LNCaP clone FGC (cell line): Measurements from ENCODE around the gene KCNRG.

Experiments used
- DNase-seq: peaks from one replicate; pipeline ENCODE4 v3.0.0-alpha.2; 2011; ENCODE audit warnings: low read depth
- H3K4me3 ChIP-seq: 2 replicates; pipeline ENCODE4 v1.5.1; 2011; ENCODE audit warnings: mild to moderate bottlenecking, low read depth, low read length, control low read depth
- CTCF ChIP-seq: IDR thresholded peaks from 2 replicates; pipeline ENCODE4 v1.5.1; 2012; ENCODE audit warnings: mild to moderate bottlenecking; ENCODE audit not compliant: control insufficient read depth, insufficient read depth; ENCODE audit errors: extremely low read depth

KCNRG gene

GRCh38 chr13:50017819-50018218 is 2.6 kb downstream of the KCNRG start:
- no peak for DNase-seq
- no peak overlapping the region for H3K4me3 ChIP-seq
- TF ChIP-seq CTCF, result no peak

- TF ChIP-seq CTCF, result no peak
- peak overlapping the region; percentile 2; the same call in 1 of the 2 replicates for H3K4me3 ChIP-seq
- DNase-seq, result peak; percentile 42
Observed at GRCh38 chr13:50025436-50025835, 10.2 kb downstream of the KCNRG start.

- TF ChIP-seq CTCF, result no peak
- DNase-seq, result no peak
- H3K4me3 ChIP-seq, result no peak overlapping the region
Observed at GRCh38 chr13:50026788-50027473, 11.7 kb downstream of the KCNRG start.

GRCh38 chr13:50030315-50030714 is 15.1 kb downstream of the KCNRG start:
- no peak for DNase-seq
- TF ChIP-seq CTCF, result no peak
- no peak overlapping the region for H3K4me3 ChIP-seq

GRCh38 chr13:50033725-50034124 is 18.5 kb downstream of the KCNRG start:
- H3K4me3 ChIP-seq, result no peak overlapping the region
- no peak for TF ChIP-seq CTCF
- DNase-seq, result no peak

GRCh38 chr13:50037788-50038187 is 22.5 kb downstream of the KCNRG start:
- DNase-seq, result peak; percentile 23
- TF ChIP-seq CTCF, result no peak
- no peak overlapping the region for H3K4me3 ChIP-seq

GRCh38 chr13:50038266-50038665 is 23.0 kb downstream of the KCNRG start:
- no peak for DNase-seq
- no peak for TF ChIP-seq CTCF

More at GRCh38 chr13:50038266-50038665, 23.0 kb downstream of the KCNRG start:
- no peak overlapping the region for H3K4me3 ChIP-seq
